ENCODE data around the gene DIPK2A.
A peak's percentile ranks its signal among the peaks of the same experiment; 100 is the strongest.

The DIPK2A gene, protein sequence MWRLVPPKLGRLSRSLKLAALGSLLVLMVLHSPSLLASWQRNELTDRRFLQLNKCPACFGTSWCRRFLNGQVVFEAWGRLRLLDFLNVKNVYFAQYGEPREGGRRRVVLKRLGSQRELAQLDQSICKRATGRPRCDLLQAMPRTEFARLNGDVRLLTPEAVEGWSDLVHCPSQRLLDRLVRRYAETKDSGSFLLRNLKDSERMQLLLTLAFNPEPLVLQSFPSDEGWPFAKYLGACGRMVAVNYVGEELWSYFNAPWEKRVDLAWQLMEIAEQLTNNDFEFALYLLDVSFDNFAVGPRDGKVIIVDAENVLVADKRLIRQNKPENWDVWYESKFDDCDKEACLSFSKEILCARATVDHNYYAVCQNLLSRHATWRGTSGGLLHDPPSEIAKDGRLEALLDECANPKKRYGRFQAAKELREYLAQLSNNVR

DNA sequence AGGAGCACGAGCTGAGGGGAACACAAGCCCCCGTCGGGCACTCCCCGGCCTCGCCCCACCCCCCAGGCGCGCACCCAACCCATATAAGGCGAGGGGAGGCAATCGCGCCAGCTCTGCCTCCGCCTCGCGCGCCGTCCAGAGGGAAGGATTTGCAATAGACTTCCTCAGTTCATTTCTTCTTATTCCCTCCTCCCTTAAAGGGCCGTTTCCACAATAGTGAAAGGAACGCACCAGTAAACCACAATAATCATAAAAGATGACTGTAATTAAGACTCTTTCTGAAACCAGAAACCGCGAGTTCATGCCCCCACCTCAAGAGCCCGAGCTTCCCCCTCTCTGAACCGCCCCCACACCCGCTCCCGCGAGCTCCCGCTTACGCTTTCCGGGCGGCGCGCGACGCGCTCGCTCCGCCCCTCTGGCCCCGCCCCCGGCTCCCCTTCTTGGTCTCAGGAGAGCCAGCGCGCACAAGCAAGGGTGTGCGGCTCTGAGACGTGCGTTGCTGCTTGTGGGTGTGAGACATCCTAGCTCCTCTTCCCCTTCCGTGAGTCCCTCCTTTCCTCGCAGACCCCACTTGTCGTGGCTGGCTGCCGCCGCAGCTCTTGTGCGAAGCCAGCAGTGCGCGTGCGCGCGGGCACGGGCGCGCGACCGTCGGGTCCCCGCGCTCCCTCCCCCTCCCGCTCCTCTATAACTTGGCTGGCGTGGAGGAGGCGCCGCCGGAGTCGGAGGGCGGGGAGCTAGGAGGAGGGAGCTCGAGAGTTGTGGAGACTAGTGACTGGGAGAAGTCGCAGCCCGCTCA lies at the start of gene DIPK2A:
TSS of gene DIPK2A (plus strand) at position 465 of the 796 bp plus-strand sequence. CDS start 510 bp downstream, outside the sequence.
- peak; percentile 51 for DNase-seq

DNA sequence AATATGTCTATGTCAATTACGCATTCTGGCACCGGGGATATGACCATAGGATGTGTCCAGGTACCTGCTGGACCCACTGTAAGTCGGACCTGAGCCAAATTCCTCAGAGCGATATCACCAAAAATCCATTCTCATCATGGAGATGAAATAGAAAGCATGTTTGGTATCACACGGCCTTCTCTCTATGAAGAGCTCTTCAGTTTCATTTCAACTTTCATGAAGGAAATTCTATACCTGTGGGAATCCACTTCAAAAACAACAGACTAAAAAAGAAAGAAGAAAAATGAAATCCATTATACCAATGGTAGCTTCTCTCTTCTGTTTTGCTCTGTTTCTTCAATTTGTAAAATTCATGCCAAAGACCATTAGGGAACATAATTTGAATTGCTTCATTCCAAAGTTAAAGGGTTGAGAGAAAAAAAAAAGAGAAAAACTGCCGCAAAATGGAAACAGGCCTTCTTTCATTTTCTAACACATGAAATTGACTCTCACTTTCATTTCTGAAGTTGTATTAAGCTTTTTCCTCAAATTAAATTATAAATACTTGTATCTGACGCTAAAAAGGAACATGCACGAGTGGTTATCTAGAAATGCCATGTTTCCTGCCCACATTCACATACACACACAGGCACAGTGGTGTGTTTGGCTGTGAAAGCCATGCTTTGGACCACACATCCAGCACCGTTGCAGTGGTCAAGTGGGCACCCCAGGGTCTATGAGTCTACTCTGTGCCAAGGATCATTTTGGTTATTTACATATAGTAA lies 46.9 kb upstream of the DIPK2A start:
- DNase-seq = no peak

DNA sequence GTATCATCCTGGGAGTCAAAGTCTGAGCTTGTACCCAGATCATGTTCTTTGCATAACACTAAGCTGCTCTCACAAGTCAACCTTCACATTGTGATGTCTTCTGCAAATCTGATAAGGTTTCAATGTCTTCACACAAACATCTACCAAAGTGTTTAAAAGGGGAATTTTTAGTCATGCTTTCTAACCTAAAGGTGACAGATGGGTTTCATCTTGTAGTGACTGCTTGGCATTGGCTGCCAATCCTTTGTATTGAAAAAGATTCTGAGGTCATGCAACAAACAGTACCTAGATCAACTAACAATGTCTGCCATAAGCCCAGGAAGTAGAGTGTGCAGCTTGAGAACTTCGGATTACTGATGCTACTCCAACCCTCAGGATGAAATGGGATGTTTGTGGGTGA lies 43.6 kb upstream of the DIPK2A start:
- DNase-seq = no peak

DNA sequence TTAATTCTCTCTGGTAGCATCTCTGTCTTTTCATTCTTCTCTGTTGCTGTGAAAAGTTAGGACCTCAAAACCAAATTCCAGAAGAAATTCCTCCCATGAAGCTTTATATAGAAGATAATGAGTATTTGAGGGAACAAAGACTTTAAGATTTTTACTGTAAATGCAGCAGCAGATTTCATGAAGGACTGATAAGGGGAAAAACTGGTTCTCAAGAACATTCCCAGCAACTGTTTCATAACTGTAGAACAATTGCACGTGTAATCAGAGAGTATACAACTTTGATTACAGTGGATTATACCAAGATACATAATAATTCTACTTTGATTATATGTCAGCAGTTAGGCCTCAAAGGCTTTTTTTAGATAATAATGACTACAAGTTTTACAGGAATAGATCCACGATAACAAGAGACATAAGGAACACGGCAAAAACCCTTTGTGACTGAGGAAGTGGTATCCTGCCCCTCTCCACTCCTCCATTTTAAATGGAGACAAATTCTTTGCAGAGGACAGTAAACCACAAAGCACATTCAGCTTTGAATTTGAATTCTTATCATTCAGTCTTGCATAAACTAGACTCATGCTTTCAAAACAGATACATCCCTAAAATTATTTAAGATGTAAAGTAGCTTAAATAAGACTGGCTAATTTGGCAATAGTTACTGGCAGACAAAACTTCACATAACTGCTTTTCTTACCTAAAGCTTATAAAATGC lies 42.9 kb upstream of the DIPK2A start:
- no peak for DNase-seq

DNA sequence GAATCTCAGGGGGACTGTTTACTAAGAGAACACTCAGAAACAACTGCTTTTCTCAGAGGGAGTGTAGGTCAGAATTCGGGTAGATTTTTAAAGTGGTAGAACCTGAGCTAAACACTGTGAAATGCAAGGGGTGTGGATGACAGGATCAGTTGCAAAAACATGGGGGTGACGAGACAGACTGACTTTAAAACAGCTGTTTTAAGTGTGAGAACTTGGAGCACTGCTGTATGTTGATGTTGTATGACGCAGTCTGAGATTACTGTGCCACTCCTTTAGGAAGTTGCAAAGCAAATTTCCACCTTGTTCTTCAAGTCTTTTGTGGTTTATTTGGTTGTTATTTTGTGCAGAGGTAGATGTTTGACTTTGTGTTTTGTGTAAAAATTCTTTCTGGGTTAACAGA lies 36.8 kb upstream of the DIPK2A start:
- no peak for DNase-seq

DNA sequence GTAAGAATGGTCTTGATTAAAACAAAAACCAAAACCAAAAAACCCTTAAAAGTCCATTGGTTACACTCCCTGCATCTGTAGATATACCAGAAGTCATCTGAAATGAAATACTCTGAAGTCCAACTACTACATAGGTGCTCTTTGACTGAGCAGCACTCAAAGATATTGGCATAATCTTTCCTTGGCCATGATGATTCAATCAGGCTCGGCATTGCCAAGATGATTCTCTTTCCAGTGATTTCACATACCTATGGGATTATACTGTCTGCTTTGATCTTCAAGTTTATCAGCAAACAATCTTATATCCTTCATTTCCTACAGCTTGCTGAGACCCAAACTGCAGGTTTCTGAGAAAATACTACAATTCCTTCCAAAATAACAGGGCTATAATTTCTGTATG lies 35.9 kb upstream of the DIPK2A start:
- no peak for DNase-seq

DNA sequence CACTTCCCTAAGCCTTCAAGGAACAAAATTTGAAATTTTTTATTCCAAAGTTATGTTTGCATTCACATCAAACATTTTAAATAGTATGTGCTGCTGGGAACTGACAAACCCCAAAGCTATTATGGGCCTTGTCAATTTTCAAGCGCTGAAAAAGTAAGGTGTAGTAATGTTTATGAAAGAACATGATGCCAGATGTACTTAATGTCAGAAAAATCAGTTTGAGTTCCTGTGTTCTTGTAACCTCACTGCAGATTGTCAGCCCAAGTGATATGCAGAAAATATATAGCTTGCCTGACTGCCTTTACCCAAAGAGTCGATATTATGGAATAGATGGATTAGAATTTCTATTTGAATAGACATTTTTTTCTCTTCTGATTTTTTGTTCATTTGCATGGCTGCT lies 20.8 kb upstream of the DIPK2A start:
- no peak for DNase-seq

DNA sequence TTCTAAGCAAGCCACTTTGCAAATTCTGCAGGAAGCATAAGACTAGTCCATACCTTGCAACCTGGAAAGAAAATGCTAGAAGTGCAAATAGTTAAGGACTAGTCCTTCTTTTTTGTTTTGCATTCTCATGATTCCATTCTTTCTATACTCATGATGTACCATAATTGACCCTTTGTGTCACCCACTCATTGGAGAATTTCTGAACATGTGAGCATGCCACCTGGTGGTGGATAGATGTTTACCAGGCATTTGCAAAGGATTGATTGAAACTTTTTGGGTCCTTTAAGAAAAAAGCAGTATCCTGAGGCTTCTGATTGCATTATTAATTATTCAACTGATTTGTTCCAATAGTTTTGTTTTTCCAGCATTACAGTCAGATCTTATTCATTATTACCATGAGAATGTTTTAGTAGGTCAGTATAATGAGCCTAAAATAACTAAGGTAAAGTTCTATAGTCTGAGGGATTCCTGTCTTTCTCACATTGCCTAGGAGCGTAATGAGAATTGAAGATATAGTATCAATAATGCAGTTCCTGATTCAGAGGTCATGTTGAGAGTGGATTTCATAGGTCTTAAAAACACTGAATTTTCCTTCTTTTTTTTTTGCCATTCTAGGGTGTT lies 20.2 kb upstream of the DIPK2A start:
- no peak for DNase-seq

DNA sequence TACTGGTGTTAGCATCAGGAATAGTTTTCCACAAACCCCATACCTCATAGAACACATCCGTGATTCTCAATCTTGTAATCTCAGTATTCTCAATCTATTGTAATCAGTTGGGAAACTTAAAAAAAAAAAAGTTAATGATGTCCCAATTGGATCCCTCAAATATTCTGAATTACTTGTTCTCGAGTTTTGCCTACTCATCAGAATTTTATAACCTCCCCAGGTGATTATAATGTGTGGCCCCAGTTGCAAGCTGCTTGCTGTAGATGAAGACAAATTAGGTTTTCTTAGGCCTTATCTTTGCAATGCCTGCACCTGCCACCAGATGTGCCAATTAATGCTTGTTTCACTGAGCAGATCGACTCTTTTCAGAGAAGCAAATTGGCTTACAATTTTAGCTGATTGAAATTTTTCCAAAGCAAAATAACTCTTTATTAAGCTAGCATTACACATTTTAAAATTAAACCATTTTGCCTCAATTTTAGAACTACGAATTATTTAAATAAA lies 19.0 kb upstream of the DIPK2A start:
- no peak for DNase-seq

DNA sequence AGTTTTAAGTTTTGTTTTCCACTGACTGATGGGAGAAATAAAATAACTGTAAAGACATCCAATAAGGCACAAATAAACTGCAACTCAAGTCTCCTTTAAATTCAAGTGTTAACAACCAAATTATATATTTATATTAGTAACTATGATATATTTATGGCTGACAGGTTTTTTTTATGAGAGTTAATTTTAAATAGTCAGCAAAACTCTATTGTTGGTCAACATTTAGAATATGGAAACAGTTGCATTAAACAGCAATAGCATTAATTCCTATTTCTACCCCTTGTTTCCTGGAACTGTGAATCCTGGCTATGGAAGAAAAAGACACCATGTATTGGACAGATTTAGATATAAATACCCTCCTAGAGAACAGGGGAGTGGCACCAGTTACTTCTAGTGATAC lies 16.5 kb upstream of the DIPK2A start:
- no peak for DNase-seq

DNA sequence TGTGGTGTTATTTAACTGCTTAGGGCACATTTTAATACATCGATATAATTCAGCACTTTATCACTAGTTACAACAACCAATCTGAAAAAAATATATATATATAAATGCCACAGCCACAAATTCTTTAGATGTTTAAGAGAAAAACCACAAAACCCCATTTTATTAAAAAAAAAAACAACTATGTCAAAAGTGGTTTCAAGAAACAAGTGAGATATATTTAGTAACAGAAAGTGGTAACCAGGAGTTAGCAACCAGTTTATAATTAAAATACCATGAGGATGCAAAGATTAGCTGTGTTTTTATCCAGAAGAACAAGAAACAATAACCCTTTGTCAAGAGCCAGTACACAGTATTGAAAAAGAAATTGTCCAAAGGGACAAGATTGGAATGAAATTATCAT lies 14.8 kb upstream of the DIPK2A start:
- no peak for DNase-seq

DNA sequence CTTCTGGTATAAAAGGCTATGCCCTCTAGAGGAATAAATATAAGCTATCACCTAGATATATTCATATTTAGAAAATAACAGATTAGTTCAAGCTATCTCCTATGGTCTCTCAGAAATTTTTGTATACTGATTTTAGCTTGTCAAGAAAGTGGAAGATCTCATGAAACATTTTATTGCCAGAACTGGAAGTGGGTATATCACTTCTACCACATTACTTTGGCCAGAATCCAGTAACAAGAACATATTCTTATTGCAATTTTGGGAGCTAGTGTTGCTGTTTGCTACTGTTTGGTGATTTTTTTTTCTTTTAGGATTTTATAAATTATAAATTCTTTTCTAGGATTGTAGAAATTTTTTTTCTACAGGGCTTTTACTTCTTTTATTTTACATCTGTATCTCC lies 14.2 kb upstream of the DIPK2A start:
- no peak for DNase-seq

DNA sequence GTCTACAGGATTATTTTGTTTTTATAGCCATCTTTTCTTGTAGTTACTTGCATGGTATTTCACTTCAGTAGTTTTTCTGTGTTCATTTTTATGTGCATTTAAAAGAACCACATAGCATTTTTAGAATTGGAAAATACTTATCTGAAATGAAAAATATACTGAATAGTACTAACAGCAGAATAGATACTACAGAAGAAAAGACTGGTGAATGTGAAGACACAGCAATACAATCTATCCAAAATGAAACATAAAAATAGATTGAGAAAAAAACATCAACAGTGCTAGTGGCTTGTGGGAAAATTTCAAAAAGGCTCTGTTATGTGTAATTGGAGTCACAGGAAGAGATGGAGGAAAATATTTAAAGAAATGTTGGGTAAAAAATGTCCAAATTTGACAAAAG lies 12.7 kb upstream of the DIPK2A start:
- no peak for DNase-seq

DNA sequence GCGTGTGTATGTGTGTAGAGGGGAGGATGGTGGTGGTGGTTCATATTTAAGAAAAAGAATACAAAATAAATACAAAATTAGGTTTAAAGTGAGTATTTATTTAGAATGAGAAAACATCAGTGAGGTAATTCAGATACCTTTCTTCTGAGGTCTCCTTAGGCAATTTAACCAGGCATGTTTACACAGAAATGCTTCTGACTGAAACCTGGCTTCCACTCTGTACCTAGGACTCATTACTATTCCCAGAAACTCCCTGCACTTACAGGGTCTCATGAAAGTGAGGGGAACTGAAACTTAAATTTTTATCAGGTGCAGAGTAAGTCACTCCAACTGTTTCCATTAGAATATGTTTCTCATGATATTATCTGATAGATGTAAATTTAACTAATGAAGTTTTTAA lies 10.3 kb upstream of the DIPK2A start:
- no peak for DNase-seq

DNA sequence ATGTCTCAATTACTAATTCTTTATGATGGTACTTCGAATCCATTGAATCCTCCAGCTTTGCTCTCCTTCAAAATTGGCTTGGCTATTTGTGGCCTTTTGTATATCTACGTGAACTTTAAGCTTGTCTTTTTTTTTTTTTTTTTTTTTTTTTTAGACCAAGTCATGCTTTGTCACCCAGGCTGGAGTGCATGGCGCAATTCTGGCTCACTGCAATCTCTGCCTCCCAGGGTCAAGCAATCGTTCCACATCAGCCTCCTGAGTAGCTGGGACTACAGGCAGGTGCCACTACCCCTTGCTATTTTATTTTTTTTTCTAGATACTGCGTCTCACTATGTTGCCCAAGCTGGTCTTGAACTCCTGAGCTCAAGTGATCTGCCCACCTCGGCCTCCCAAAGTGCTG lies 7.7 kb upstream of the DIPK2A start:
- no peak for DNase-seq

DNA sequence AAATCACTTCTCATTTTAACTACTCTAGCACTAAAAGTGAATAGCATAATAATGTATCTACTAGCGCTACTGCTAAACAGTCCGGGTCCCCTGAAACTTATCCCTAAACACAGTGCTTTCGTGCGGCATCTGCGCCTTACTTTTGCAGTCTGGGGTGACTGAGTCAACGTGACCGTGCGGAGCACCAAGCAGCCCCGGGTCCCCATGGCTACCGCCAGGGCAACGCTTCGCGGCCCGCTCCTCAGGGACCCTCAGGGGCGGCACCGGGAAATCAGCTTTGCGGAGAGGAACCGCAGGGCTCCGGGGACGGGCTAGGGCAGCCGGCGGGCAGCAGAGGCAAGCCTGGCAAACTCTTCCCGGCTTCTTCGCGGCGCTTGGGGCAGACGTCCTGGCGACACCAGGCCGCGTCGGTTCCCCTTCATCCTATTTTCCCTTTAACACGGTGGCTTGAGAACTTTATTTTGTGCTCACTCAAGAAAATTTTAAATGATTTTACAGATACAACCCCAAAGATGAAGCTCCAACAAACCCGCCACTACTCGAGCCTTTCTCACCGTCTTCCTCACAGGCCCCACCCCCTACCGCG lies 757 bp upstream of the DIPK2A start:
- DNase-seq = peak; percentile 7

DNA sequence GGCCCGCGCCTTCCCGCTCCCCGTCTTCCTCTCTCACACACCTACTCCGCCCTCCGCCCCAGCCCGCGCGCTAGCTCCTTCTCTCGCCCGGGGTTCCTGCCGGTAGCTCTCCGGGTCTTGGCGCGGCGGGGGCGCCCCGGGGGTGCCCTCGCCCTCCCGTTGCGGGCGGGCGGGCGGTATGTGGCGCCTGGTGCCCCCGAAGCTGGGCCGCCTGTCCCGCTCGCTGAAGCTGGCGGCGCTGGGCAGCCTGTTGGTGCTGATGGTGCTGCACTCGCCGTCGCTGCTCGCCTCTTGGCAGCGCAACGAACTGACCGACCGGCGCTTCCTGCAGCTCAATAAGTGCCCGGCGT lies 507 bp downstream of the DIPK2A start:
- DNase-seq = no peak

DNA sequence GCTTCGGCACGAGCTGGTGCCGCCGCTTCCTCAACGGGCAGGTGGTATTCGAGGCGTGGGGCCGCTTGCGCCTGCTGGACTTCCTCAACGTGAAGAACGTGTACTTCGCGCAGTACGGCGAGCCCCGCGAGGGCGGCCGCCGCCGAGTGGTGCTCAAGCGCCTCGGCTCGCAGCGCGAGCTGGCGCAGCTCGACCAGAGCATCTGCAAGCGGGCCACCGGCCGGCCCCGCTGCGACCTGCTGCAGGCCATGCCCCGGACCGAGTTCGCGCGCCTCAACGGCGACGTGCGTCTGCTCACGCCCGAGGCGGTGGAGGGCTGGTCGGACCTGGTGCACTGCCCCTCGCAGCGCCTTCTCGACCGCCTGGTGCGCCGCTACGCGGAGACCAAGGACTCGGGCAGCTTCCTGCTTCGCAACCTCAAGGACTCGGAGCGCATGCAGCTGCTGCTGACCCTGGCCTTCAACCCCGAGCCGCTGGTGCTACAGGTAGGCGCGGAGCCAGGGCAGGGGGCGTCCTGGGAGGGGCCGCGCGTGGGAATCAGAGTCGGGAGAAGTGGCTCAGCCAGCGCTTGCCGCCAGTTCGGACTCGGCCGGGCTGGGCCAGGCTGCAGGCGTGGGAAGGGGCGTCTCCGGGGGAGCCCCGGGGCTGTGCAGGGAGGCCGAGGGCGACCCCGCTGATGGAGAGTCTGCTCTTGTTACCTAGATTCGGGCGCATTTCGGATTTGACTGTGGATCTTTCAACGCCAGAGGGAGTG lies 1.1 kb downstream of the DIPK2A start:
- peak; percentile 30 for DNase-seq

DNA sequence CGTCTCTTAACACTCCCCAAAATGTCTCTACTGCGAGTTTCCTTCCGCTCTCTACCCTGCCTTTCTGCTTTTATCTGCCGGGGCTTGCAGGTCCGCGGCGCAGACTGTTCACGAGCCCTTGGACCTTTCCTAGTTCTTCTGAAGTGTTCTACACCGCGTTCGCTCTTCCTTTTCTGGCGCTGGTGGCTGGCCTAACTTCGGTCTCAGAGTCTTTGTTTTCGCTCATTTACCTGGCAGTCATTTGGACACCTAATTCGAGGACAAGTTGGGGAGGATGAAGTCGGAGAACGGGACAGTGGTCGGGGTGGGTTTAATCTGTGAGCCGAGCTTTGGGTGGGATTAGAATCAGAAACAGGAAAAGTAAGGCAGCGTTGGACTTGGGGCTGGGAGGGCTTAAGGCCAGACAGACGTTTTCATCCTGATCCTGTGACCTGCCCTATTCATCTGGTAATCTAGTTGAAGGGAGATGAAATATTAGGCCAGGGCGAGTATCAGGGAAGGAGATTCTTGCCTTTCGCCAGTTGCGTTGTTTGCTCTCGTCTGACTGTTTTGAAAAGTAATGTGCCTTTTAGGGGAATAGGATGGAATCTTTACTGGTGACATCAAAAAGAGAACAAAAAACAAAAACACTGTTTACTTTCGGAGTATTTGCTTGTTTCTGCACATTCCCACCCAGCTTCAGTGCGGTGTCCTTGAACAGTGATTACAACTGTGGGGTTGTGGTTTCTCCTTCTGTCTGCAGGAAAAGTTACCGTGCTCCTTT lies 1.8 kb downstream of the DIPK2A start:
- no peak for DNase-seq

Data from NCI-H1092 (cell line).